Thoracic aorta (tissue), 2 donors: Measurements from ENCODE around the gene SLC44A2. TPM values are rescaled to one million over a fixed set of nuclear protein-coding genes. Genes with fewer than 3 reads are reported as not detected.

Source experiments
- ATAC-seq: fragments of 150-250 bp; one replicate; pipeline ENCODE4 v1.8.0; 2017; ENCODE audit warnings: low read depth; ENCODE audit not compliant: insufficient number of reproducible peaks, low FRiP score
- DNase-seq: peaks from one replicate; pipeline ENCODE4 v3.0.0-alpha.2; 2020; ENCODE audit warnings: low spot score
- H3K27ac ChIP-seq, 2 donors: fragments of 200-600 bp; sonication (generic); 1 replicate in 1 of 2; 2 replicates in 1 of 2; pipeline ENCODE4 v1.5.1; 2016; ENCODE audit warnings: mild to moderate bottlenecking in 2 of 2, moderate library complexity in 2 of 2
- H3K27me3 ChIP-seq: fragments of 200-600 bp; sonication (generic); replicated peaks from 2 replicates; pipeline ENCODE4 v1.6.0; 2016; ENCODE audit warnings: mild to moderate bottlenecking; ENCODE audit not compliant: insufficient read depth
- H3K36me3 ChIP-seq: fragments of 200-600 bp; sonication (generic); one replicate; pipeline ENCODE4 v1.5.1; 2016
- H3K4me1 ChIP-seq, 2 donors: fragments of 200-600 bp; sonication (generic); 1 replicate in 1 of 2; 2 replicates in 1 of 2; pipeline versions ENCODE4 v1.5.1 to v1.6.0; 2016; ENCODE audit warnings: low read depth in 2 of 2, mild to moderate bottlenecking in 1 of 2; ENCODE audit not compliant: control insufficient read depth in 1 of 2
- H3K4me3 ChIP-seq: fragments of 200-600 bp; sonication (generic); 2 replicates; pipeline ENCODE4 v1.5.1; 2016; ENCODE audit warnings: mild to moderate bottlenecking
- H3K9me3 ChIP-seq: fragments of 200-600 bp; sonication (generic); 2 replicates; pipeline ENCODE4 v1.5.1; 2016
- total RNA-seq, 2 donors: library from RNA; depleted of rRNA; stranded (reverse); fragments of >200 nt; gene quantifications; one replicate each; pipeline versions ENCODE4 v1.1.0 to v1.2.3, GENCODE V29; 2016
- TF ChIP-seq, protein P1 (sequence below): fragments of 200-600 bp; sonication (generic); IDR thresholded peaks from one replicate; pipeline ENCODE4 v1.5.1; 2019; ENCODE audit warnings: antibody characterized with exemption

SLC44A2 gene
- total RNA-seq, 2 donors from 2014 or later: 105 to 748 TPM

DNA sequence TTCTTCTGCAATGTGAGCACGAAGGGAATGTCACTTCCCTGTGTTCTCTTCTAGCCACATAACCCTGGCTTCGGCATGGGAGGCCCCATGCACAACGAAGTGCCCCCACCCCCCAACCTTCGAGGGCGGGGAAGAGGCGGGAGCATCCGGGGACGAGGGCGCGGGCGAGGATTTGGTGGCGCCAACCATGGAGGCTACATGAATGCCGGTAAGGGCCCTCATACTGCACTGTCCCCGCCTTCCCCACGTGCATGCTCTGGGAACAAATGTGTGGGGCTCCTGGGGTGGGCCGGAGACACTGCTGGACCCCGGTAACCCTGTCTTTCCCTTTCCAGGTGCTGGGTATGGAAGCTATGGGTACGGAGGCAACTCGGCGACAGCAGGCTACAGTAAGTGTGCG, 58.2 kb downstream of the SLC44A2 start:
- no peaks in the 10 kb centered on the region for H3K27me3 ChIP-seq
- no peak for ATAC-seq
- H3K4me3 ChIP-seq: no peak overlapping the region
- no peaks in the 10 kb centered on the region for H3K4me1 ChIP-seq
- no peaks in the 10 kb centered on the region for H3K9me3 ChIP-seq
- H3K27ac ChIP-seq: no peak overlapping the region
- DNase-seq: no peak
- peaks cover 87% of the 10 kb centered on the region for H3K36me3 ChIP-seq
- TF ChIP-seq, protein P1, sequence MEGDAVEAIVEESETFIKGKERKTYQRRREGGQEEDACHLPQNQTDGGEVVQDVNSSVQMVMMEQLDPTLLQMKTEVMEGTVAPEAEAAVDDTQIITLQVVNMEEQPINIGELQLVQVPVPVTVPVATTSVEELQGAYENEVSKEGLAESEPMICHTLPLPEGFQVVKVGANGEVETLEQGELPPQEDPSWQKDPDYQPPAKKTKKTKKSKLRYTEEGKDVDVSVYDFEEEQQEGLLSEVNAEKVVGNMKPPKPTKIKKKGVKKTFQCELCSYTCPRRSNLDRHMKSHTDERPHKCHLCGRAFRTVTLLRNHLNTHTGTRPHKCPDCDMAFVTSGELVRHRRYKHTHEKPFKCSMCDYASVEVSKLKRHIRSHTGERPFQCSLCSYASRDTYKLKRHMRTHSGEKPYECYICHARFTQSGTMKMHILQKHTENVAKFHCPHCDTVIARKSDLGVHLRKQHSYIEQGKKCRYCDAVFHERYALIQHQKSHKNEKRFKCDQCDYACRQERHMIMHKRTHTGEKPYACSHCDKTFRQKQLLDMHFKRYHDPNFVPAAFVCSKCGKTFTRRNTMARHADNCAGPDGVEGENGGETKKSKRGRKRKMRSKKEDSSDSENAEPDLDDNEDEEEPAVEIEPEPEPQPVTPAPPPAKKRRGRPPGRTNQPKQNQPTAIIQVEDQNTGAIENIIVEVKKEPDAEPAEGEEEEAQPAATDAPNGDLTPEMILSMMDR: no peak

DNA sequence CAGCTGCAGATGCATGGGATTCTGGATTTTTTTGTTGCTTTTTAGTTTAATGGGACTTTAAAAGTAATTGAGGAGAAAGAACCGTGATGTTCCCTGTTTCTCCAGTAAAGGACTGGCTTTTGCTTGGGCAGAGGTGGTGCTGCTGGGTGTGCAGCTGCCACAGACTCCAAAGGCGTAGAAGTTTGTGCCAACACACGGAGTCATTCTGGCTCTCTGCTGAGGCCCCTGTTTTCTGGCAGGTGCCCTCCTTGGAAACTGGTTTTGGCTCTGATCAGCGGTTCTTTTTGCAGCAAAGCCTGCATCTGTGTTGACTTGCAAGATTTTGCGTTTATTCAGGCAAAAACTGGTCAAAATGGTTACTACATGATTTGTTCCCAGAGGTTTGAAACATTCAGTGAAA, 59.9 kb downstream of the SLC44A2 start:
- DNase-seq (no peak), ATAC-seq (no peak)
- H3K4me3 ChIP-seq: no peak overlapping the region
- TF ChIP-seq, protein P1: no peak
- H3K9me3 ChIP-seq: no peaks in the 10 kb centered on the region
- no peaks in the 10 kb centered on the region for H3K27me3 ChIP-seq
- peaks cover 86% of the 10 kb centered on the region for H3K36me3 ChIP-seq
- no peaks in the 10 kb centered on the region for H3K4me1 ChIP-seq
- H3K27ac ChIP-seq: no peak overlapping the region

DNA sequence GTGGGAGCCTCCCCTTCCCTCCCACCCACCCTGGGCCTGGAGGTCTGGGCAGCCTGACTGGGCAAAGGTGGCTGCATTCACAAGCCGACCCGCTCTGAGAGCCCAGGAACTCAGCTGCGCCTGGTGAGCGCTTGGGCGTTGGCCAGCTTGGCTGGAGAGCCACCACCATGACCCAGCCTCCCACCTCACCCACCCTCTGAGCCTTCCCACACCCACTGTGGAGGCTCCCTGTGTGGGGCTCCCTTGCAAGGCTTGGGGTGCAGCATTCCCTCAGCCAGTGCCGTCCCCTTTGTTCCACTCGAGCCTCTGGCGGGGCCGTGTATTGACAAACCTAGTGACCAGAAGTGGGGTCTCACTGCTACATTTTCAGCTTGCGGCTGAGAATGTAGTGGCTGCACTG, 60.8 kb downstream of the SLC44A2 start:
- TF ChIP-seq, protein P1: no peak
- no peak for ATAC-seq
- H3K27ac ChIP-seq: no peak overlapping the region
- H3K27me3 ChIP-seq: no peaks in the 10 kb centered on the region
- no peaks in the 10 kb centered on the region for H3K4me1 ChIP-seq
- DNase-seq: no peak
- no peak overlapping the region for H3K4me3 ChIP-seq
- peaks cover 85% of the 10 kb centered on the region for H3K36me3 ChIP-seq
- no peaks in the 10 kb centered on the region for H3K9me3 ChIP-seq

DNA sequence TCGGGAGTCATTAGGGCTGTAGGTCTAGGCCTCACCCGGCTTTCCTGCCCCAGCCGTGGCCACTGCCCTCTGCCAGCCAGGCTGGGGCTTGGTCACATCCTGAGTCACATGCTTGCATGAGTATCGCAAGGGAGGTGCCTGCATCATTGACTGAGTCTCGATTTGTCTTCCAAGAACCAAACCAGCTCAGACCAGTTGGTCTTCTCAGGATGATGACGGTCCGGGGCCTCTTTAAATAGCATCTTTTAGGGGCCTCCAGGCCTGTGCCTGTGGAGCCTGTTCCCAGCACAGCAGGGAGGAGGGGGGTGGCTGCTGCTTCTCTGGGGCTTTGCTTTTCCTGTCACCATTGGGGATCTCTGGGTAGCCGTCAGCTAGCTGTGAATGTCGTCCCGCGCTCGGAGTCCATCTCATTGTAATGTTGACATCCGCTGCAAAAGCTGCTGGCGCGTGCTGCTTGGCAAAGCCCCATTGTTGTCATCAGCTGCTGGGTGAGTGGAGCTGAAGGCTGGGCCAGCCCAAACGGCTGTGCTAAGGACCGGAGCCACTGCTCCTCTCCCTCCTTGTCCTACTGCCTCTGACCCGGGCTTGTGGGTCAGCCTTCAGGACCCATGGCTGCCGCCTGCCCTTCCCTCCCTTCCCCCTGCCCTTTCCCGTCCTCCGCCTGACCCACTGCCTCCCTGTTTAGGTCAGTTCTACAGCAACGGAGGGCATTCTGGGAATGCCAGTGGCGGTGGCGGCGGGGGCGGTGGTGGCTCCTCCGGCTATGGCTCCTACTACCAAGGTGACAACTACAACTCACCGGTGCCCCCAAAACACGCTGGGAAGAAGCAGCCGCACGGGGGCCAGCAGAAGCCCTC, 61.5 kb downstream of the SLC44A2 start:
- peaks cover 85% of the 10 kb centered on the region for H3K36me3 ChIP-seq
- no peaks in the 10 kb centered on the region for H3K9me3 ChIP-seq
- ATAC-seq (no peak), DNase-seq (no peak)
- H3K27me3 ChIP-seq: no peaks in the 10 kb centered on the region
- TF ChIP-seq, protein P1: no peak
- H3K4me1 ChIP-seq: no peaks in the 10 kb centered on the region
- H3K4me3 ChIP-seq: no peak overlapping the region
- H3K27ac ChIP-seq: no peak overlapping the region

DNA sequence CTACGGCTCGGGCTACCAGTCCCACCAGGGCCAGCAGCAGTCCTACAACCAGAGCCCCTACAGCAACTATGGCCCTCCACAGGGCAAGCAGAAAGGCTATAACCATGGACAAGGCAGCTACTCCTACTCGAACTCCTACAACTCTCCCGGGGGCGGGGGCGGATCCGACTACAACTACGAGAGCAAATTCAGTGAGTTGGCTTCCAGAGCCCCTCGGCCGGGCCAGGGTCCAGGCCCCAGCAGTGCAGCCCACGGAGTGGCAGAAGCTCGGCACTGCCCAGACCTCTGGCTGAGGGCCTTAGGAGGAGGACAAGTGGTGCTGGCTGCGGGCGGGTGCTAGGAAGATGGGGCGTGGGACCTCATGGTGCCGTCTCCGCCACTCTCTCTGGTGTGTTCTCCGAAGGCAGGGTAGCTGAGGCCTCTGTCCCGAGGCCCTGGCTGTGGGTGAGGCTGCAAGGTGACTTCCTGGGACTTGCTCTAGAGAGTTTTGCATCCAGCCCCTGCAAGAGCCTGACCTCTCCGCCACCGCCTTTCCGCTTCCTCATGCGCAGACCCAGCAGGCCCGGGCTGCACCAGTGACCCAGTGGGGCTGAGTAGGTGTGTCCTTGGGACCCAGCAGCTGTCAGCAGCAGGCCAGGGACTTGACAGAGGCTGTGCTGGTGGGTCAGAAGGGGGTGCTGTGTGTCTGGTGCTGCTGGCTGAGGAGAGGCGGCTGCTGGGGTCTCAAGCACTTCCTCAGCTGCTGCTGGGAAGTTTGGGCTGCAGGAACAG, 62.4 kb downstream of the SLC44A2 start:
- TF ChIP-seq, protein P1: no peak
- Histone ChIP-seq H3K4me3 (no peak overlapping the region), H3K4me1 (no peaks in the 10 kb centered on the region), H3K9me3 (no peaks in the 10 kb centered on the region), H3K27me3 (no peaks in the 10 kb centered on the region), H3K27ac (no peak overlapping the region), H3K36me3 (peaks cover 83% of the 10 kb centered on the region)
- ATAC-seq (no peak), DNase-seq (no peak)
